IPS-15b (cell line): ENCODE measurements around the gene PLET1.
A peak's percentile ranks its signal among the peaks of the same experiment; 100 is the strongest.

Experiments
- H3K27me3 ChIP-seq: one replicate; pipeline ENCODE4 v1.6.1; 2013; ENCODE audit warnings: low read length; ENCODE audit not compliant: control insufficient read depth, insufficient read depth
- H3K36me3 ChIP-seq: one replicate; pipeline ENCODE4 v1.6.1; 2013; ENCODE audit warnings: low read length; ENCODE audit not compliant: control insufficient read depth, insufficient read depth
- H3K4me1 ChIP-seq: one replicate; pipeline ENCODE4 v1.6.1; 2013; ENCODE audit warnings: mild to moderate bottlenecking, low read length; ENCODE audit not compliant: control insufficient read depth, insufficient read depth
- H3K4me3 ChIP-seq: one replicate; pipeline ENCODE4 v1.5.1; 2013; ENCODE audit warnings: low read depth, low read length
- H3K9ac ChIP-seq: one replicate; pipeline ENCODE4 v1.6.1; 2013; ENCODE audit warnings: low read depth, mild to moderate bottlenecking, low read length
- H3K9me3 ChIP-seq: one replicate; pipeline ENCODE4 v1.6.1; 2013; ENCODE audit warnings: mild to moderate bottlenecking, low read length; ENCODE audit not compliant: control insufficient read depth, insufficient read depth

Gene PLET1

DNA sequence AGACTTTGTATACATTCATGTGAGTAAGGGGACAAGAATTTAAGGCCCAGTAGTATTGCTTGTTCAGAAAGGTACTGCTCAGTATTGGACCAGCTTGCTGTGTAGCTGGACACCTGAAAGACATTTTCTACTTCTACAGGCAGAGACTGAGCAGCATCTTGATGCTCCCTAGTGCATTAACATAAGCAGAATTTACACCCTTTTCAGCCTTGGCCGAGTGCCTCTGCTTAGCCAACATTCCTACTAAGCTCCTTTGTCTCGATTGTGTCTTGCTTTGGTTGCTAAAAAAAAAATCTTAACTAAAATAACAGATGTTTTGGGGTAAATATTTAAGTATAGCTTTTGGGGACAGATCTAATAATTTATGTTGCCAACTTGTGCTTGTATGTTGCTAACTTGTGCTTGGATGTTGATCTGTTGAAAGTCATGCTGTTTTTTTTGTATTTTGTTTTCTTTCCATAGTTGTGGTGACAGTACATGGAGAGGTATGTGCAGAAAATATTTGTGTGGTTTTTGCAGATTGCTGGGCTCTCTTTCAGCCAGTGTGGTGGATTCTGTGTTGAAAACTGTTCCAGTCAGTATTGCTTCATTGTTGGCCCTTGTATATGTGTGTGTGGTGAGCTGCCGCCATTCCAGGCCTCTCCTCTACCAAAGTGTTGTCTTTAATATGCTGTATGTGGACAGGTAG lies 30.8 kb downstream of the PLET1 start:
- H3K27me3 ChIP-seq, result no peaks in the 10 kb centered on the region
- H3K4me3 ChIP-seq, result no peak overlapping the region
- H3K4me1 ChIP-seq, result no peaks in the 10 kb centered on the region
- H3K9me3 ChIP-seq, result no peaks in the 10 kb centered on the region
- no peak overlapping the region for H3K9ac ChIP-seq
- H3K36me3 ChIP-seq, result no peaks in the 10 kb centered on the region

GRCh38 chr11:112229159-112229558 lies 31.5 kb downstream of the PLET1 start:
- H3K27me3 ChIP-seq, result no peaks in the 10 kb centered on the region
- no peaks in the 10 kb centered on the region for H3K4me1 ChIP-seq
- H3K36me3 ChIP-seq, result no peaks in the 10 kb centered on the region
- no peak overlapping the region for H3K9ac ChIP-seq
- no peak overlapping the region for H3K4me3 ChIP-seq
- no peaks in the 10 kb centered on the region for H3K9me3 ChIP-seq

- no peaks in the 10 kb centered on the region for H3K9me3 ChIP-seq
- no peaks in the 10 kb centered on the region for H3K36me3 ChIP-seq
- no peak overlapping the region for H3K4me3 ChIP-seq
- no peaks in the 10 kb centered on the region for H3K27me3 ChIP-seq
- H3K4me1 ChIP-seq, result no peaks in the 10 kb centered on the region
- no peak overlapping the region for H3K9ac ChIP-seq
These were observed 32.0 kb downstream of the PLET1 start for GRCh38 chr11:112228706-112229105.

DNA sequence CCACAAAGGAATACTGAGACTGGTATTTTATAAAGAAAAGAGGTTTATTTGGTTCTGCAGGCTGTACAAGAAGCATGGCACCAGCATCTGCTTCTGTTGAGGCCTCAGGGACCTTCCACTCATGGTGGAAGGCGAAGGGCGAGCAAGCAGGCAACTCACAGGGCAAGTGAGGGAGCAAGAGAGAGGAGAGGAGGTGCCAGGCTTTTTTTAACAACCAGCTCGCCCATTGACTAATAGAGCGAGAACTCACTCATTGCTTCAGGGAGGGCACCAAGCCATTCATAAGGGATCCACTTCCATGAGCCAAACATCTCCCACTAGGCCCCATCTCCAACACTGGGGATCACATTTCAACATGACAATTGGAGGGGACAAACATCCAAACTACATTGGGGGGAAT lies 33.2 kb downstream of the PLET1 start:
- Histone ChIP-seq H3K4me3 (peak overlapping the region; percentile 97), H3K9me3 (no peaks in the 10 kb centered on the region), H3K27me3 (no peaks in the 10 kb centered on the region), H3K4me1 (no peaks in the 10 kb centered on the region), H3K9ac (peak overlapping the region; percentile 10), H3K36me3 (no peaks in the 10 kb centered on the region)

- peak overlapping the region; percentile 97 for H3K4me3 ChIP-seq
- no peaks in the 10 kb centered on the region for H3K9me3 ChIP-seq
- H3K36me3 ChIP-seq, result no peaks in the 10 kb centered on the region
- H3K27me3 ChIP-seq, result no peaks in the 10 kb centered on the region
- H3K9ac ChIP-seq, result peak overlapping the region; percentile 10
- no peaks in the 10 kb centered on the region for H3K4me1 ChIP-seq
These were observed 33.7 kb downstream of the PLET1 start for GRCh38 chr11:112226831-112227401.

DNA sequence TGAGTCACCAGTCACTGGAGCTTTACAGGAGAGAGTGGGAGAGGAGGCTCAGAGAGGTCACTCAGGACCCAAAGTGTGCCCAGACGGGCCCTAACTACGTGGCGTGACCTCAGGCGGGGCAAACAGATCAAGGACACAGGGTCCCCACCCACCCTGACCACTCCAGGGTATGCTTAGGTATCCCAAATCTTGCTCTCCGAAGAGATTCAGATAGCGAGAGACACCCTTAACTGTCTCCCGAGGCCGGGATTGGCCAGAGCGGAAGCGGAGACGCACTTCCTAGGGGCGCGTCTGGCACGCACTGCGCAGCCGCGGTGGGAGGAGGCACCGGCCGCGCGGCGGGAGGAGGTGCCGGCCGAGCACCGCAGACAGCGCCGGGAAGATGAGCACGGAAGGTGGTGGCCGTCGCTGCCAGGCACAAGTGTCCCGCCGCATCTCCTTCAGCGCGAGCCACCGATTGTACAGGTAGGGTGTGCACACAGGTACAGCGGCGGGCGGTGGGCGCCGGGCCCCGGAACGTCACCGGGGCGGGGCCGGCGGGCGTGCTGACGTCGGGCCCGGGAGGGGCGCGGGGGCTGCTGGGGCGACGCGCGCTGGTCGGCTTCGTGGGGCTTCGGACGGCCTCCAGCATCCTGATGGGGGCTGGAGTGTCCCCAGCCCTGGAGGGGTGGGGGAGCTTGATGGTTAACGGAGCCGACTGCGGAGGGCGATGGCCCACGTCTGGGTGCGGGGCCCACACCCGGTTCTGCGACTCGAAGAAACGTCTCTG lies 34.4 kb downstream of the PLET1 start, which contains the start of gene PTS:
Gene PTS (plus strand): TSS at position 367 of the 769 bp plus-strand sequence. CDS start 16 bp downstream, at position 383.
- H3K9me3 ChIP-seq, result no peaks in the 10 kb centered on the region
- H3K27me3 ChIP-seq, result no peaks in the 10 kb centered on the region
- peak within 1 kb of the TSS; percentile 82 for H3K9ac ChIP-seq
- H3K4me3 ChIP-seq, result peak within 1 kb of the TSS; percentile 97
- no peaks in the 10 kb centered on the region for H3K36me3 ChIP-seq
- no peaks in the 10 kb centered on the region for H3K4me1 ChIP-seq

- Histone ChIP-seq H3K27me3 (no peaks in the 10 kb centered on the region), H3K36me3 (no peaks in the 10 kb centered on the region), H3K4me1 (no peaks in the 10 kb centered on the region), H3K9me3 (no peaks in the 10 kb centered on the region), H3K9ac (peak overlapping the region; percentile 82), H3K4me3 (peak overlapping the region; percentile 97)
These were observed 35.0 kb downstream of the PLET1 start for GRCh38 chr11:112225753-112226061.

DNA sequence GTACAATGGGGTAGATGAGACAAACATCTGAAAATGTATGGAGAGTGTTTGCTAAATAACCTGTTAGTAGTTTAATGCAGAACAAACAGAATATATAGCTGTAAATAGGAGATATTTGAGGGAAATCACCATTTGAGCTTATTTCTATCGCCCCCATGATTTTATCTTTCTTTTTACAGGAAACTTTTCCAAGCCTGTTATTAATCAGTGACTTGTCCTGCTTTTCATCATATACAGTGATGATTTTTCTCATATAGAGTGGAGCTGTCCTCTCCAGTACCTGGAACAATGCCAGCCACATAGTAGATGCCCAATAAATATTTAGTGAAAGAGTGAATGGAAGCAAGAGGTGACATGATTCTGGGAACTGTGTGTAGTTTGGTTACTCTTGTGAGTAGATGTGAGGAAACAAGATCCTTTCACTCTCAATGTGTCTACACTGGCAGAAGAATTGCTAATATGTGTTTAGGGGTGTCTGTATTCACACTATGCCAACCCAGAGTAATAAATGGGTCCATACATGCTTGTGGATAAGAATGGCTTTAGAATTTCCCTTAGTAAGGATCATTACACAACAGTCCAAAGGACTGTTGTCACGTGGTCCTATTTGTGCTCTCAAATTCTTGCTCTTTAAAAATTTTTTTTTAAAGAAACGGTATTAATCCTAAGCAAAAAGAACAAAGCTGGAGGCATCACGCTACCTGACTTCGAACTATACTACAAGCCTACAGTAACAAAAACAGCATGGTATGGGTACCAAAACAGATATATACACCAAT lies 36.7 kb downstream of the PLET1 start:
- Histone ChIP-seq H3K9me3 (no peaks in the 10 kb centered on the region), H3K27me3 (no peaks in the 10 kb centered on the region), H3K9ac (no peak overlapping the region), H3K36me3 (no peaks in the 10 kb centered on the region), H3K4me1 (no peaks in the 10 kb centered on the region), H3K4me3 (no peak overlapping the region)

DNA sequence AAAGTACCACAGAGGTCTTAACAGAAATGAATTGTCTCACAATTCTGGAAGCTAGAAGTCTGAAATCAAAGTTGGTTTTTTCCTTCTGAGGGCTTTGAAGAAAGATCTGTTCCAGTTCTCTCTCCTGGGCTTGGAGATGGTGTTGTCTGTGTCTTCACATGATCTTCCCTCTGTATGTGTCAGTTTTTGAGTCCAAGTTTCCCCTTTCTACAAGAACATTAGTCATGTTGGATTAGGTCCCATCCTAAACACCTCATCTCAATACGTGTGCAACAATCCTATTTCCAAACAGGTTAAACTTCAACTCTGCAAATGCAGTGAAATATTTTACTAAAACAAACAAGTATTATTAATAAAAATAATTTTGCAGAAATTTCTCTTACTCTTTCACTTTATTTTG lies 37.5 kb downstream of the PLET1 start:
- Histone ChIP-seq H3K9ac (no peak overlapping the region), H3K4me3 (no peak overlapping the region), H3K9me3 (no peaks in the 10 kb centered on the region), H3K27me3 (no peaks in the 10 kb centered on the region), H3K36me3 (no peaks in the 10 kb centered on the region), H3K4me1 (no peaks in the 10 kb centered on the region)

- no peaks in the 10 kb centered on the region for H3K9me3 ChIP-seq
- no peaks in the 10 kb centered on the region for H3K36me3 ChIP-seq
- H3K4me3 ChIP-seq, result no peak overlapping the region
- no peaks in the 10 kb centered on the region for H3K4me1 ChIP-seq
- H3K9ac ChIP-seq, result no peak overlapping the region
- H3K27me3 ChIP-seq, result no peaks in the 10 kb centered on the region
These were observed 38.4 kb downstream of the PLET1 start for GRCh38 chr11:112222303-112222702.

DNA sequence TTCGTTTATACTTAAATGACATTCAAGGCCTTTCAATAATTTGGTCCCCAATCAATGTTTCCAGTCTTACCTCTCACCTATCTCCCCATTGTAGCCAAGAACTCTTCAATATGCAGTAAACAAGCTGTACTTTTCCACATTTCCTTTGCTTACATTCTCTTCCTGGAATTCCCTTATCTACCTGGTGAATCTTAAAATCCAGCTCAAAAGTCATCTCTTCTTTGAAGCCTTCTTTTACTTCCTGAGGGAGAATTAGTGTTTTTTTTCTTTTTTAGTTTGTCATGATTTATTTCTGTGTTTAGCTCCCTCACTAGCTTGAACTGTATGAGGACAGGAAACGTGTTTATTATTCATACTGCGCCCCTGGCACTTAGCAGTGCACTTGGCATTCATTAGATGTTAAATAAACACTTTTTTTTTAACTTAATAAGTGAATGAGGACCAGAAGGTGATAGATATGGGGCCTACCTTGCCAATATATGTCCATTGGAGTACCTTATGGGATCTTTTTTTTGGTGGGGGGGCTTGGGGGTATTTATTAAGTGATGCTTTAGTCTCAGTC lies 39.3 kb downstream of the PLET1 start:
- Histone ChIP-seq H3K4me1 (no peaks in the 10 kb centered on the region), H3K4me3 (no peak overlapping the region), H3K36me3 (no peaks in the 10 kb centered on the region), H3K27me3 (no peaks in the 10 kb centered on the region), H3K9me3 (no peaks in the 10 kb centered on the region), H3K9ac (no peak overlapping the region)
